ENCODE data around the gene DOLPP1.

DOLPP1 gene

DNA sequence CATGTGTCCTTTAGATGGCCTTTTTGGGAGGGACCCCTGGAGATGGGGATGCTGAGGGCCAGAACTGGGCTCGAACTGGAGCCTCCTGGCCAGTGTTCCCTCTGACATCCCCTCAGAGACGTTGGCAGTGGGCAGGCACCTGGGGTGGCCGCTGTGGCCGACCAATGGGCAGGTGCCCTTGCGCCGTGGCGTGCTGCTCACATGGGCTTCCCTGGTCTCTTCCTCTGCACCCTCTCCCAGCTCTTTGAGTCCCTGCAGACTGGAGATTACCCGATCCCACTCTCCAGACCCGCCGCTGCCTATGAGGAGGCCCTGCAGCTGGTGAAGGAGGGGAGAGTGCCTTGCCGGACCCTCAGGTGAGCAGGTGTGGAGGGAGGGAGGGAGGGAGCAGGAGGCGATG is 19.9 kb upstream of the DOLPP1 start:
- no peak for TF ChIP-seq TAF1 (IDR thresholded peaks at IDR 0.05; ENCODE audit: low read depth, low read length)
- no peak for TF ChIP-seq POLR2AphosphoS5 (IDR thresholded peaks at IDR 0.05; ENCODE audit: low read depth, low read length)
- TF ChIP-seq POLR2A (IDR thresholded peaks at IDR 0.05; ENCODE audit: low read depth, low read length) = no peak
- no peak for TF ChIP-seq POU2F2 (IDR thresholded peaks at IDR 0.05; ENCODE audit: low read depth, low read length)
- no peak for TF ChIP-seq PAX5 (IDR thresholded peaks at IDR 0.05; ENCODE audit: insufficient read depth, low read length, severe bottlenecking)
- TF ChIP-seq SPI1 (IDR thresholded peaks at IDR 0.05; ENCODE audit: low read depth, low read length) = no peak
- no peak for FAIRE-seq

DNA sequence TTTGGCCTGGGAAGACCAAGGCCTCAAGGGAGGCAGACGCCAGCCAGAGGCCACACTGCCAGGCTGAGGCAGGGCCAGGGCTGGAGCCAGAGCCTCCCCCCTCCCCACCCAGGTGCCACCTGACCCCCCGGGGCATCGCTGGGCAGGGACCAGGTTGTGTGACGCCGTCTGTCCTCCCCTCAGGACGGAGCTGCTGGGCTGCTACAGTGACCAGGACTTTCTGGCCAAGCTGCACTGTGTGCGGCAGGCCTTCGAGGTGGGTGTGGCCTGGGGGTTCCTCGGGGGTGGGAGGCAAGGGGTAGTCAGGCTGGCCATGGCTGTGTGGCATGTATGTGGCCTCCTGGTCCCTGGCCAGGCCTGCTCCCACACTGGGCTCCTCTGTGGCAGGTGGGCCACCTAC is 17.9 kb upstream of the DOLPP1 start:
- DNase-seq (ENCODE audit: insufficient read length, low spot score) = no peak
- FAIRE-seq = no peak
- no peak for TF ChIP-seq POLR2A (IDR thresholded peaks at IDR 0.05; ENCODE audit: low read depth, low read length)
- TF ChIP-seq POU2F2 (IDR thresholded peaks at IDR 0.05; ENCODE audit: low read depth, low read length) = no peak
- no peak for TF ChIP-seq PAX5 (IDR thresholded peaks at IDR 0.05; ENCODE audit: insufficient read depth, low read length, severe bottlenecking)
- TF ChIP-seq TAF1 (IDR thresholded peaks at IDR 0.05; ENCODE audit: low read depth, low read length) = no peak

More for the DNA sequence above, 19.9 kb upstream of the DOLPP1 start:
- DNase-seq (ENCODE audit: insufficient read length, low spot score) = no peak

DNA sequence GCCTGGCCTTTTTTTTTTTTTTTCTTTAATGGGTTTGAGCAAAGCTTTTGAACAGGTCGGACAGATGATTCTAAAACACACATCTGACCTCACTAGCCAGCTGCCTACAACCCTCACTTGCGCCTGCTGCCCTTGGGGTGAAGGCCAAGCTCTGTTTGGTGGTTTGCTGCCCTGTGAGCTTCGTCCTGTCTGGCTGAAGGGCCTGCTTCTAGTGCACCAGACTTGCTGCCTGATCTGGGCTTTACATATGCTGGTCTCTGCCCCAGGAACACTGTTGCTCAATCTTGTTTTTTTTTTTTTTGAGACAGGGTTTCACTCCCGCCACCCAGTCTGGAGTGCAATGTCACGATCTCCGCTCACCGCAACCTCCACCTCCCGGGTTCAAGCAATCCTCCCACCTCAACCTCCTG is 16.4 kb upstream of the DOLPP1 start:
- no peak for TF ChIP-seq TAF1 (IDR thresholded peaks at IDR 0.05; ENCODE audit: low read depth, low read length)
- no peak for TF ChIP-seq POU2F2 (IDR thresholded peaks at IDR 0.05; ENCODE audit: low read depth, low read length)
- no peak for TF ChIP-seq POLR2A (IDR thresholded peaks at IDR 0.05; ENCODE audit: low read depth, low read length)
- no peak for TF ChIP-seq PAX5 (IDR thresholded peaks at IDR 0.05; ENCODE audit: insufficient read depth, low read length, severe bottlenecking)
- no peak for TF ChIP-seq SPI1 (IDR thresholded peaks at IDR 0.05; ENCODE audit: low read depth, low read length)
- TF ChIP-seq POLR2AphosphoS5 (IDR thresholded peaks at IDR 0.05; ENCODE audit: low read depth, low read length) = no peak
- DNase-seq (ENCODE audit: insufficient read length, low spot score) (no peak), FAIRE-seq (no peak)

DNA sequence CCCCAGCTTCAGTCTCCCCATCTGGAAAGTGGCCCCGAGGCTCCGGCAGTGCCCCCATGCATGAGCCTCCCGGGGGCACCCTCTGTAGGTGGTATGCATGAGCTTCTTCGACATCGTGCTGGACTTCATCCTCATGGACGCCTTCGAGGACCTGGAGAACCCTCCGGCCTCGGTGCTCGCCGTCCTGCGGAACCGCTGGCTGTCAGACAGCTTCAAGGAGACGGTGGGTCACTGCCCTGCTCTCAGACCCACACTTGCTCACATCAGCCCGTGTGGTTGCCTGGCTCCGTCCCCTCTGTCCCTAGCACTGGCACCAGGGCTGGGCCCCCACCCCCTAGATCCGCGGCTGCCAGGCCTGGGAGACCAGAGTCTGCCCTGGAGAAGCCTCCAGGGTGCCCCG is 12.8 kb upstream of the DOLPP1 start:
- DNase-seq (ENCODE audit: insufficient read length, low spot score) (no peak), FAIRE-seq (no peak)
- TF ChIP-seq PAX5 (IDR thresholded peaks at IDR 0.05; ENCODE audit: insufficient read depth, low read length, severe bottlenecking) (no peak), POLR2A (IDR thresholded peaks at IDR 0.05; ENCODE audit: low read depth, low read length) (no peak), POU2F2 (IDR thresholded peaks at IDR 0.05; ENCODE audit: low read depth, low read length) (no peak), POLR2AphosphoS5 (IDR thresholded peaks at IDR 0.05; ENCODE audit: low read depth, low read length) (no peak), TAF1 (IDR thresholded peaks at IDR 0.05; ENCODE audit: low read depth, low read length) (no peak), SPI1 (IDR thresholded peaks at IDR 0.05; ENCODE audit: low read depth, low read length) (no peak)

DNA sequence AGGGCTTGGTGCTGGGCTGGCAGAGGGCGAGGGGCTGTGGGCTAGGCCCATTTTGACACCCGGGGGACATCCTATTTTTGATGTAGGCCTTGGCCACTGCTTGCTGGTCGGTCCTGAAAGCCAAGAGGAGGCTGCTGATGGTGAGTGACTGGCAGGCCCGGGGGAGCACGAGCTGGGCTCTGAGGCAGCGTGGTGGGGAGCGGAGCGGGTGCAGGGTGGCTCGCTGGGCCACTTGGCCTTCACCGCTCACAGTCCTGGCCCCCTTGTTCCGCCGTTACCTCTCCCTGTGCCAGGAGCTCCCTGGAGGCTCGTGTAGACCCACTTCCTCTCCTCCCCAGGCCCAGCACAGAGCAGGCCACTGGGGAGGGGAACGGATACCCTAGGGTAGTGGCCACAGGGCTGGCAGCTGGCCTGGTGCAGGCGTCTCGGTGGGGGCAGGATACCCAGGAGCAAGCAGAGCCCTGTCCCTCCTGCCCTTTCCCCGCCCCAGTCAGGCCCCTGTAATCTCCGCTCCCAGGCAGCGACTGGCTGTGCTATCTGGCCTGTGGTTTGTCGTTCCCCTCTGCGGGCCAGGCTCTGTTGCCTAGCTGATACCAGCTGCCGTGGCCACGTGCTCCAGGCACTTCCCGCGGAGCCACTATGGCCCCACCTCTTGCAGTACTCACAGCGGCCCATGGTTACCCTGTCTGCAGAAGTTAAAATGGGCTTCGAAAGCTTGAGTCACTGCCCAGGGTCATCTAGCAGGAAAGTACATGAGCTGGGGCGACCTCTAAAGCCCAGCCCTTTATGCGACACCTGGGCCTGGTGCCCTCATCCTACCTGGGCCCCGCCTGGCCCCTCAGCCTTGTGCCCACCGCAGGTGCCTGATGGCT is 11.7 kb upstream of the DOLPP1 start:
- FAIRE-seq (no peak), DNase-seq (ENCODE audit: insufficient read length, low spot score) (no peak)
- TF ChIP-seq PAX5 (IDR thresholded peaks at IDR 0.05; ENCODE audit: insufficient read depth, low read length, severe bottlenecking) (no peak), TAF1 (IDR thresholded peaks at IDR 0.05; ENCODE audit: low read depth, low read length) (no peak), SPI1 (IDR thresholded peaks at IDR 0.05; ENCODE audit: low read depth, low read length) (no peak), POLR2AphosphoS5 (IDR thresholded peaks at IDR 0.05; ENCODE audit: low read depth, low read length) (no peak), POLR2A (IDR thresholded peaks at IDR 0.05; ENCODE audit: low read depth, low read length) (no peak), POU2F2 (IDR thresholded peaks at IDR 0.05; ENCODE audit: low read depth, low read length) (no peak)

DNA sequence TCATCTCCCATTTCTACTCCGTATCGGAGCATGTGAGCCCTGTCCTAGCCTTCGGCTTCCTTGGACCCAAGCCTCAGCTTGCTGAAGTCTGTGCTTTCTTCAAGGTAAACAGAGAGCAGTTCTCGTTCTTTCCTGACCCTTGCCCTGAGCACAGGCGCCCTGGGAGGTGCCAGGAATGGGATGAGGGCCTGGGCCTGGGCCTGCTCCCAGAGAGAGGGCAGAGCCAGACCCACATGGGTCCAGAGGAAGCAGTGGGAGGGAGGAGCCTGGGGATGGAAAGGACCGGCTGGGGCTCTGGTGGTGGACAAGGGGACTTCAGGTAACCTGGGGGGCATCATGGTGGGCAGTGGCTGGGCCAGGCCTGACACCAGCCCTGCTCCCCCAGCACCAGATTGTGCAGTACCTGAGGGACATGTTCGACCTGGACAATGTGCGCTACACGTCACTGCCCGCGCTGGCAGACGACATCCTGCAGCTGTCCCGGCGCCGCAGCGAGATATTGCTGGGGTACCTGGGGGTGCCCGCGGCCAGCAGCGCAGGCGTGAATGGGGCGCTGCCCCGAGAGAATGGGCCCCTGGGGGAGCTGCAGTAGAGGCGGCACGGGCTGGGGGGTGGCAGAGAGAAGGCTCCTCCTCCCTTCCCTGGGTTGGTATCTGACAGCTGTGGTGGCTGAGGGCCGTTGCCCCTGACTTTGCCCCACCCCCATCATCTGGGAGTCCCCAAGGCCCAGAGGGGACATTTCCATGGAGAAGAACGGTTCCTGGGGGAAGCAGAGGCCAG is 10.9 kb upstream of the DOLPP1 start:
- TF ChIP-seq POU2F2 (IDR thresholded peaks at IDR 0.05; ENCODE audit: low read depth, low read length) (no peak), SPI1 (IDR thresholded peaks at IDR 0.05; ENCODE audit: low read depth, low read length) (no peak)
- DNase-seq (ENCODE audit: insufficient read length, low spot score) (no peak), FAIRE-seq (no peak)

DNA sequence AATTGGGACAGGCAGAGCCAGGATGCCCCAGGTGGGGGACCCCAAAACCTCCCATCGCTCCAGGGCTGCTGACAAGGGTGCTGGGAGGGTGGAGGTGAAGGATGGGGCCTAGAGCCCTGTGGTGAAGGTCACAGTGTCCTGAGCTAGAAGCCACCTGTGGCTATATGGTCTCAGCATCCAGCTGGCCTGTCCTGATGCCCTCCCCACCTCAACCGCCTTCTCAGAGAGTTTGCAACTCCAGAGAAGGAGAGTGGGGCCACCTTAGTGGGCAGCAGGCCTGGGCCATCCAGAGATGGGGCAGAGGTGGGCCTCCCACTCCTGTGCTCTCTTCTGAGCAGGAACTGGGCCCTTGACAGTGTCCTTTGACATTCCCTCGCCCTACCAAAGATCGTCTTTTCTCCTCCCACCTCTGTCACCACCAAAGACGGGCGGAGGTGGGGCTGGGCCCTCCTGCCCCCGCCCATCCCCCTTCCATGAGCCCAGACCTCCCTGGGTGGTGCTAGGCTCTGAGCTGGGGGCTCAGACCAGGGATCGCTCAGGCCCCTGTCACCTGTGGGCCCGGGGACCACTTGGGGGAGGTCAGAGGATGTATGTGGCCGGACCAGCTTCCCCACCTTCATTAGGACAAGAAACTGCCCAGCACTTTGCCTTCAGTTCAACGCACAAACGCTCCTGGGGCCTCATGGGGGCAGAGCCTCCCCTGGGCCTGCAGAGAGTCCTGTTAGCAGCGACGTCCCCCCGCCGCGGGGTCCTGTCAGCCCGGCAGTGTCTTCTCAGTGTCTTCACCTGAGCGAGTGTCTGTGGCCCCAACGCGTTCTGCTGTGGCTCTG is 10.0 kb upstream of the DOLPP1 start:
- DNase-seq (ENCODE audit: insufficient read length, low spot score) = no peak
- TF ChIP-seq SPI1 (IDR thresholded peaks at IDR 0.05; ENCODE audit: low read depth, low read length) = no peak
- FAIRE-seq = no peak

DNA sequence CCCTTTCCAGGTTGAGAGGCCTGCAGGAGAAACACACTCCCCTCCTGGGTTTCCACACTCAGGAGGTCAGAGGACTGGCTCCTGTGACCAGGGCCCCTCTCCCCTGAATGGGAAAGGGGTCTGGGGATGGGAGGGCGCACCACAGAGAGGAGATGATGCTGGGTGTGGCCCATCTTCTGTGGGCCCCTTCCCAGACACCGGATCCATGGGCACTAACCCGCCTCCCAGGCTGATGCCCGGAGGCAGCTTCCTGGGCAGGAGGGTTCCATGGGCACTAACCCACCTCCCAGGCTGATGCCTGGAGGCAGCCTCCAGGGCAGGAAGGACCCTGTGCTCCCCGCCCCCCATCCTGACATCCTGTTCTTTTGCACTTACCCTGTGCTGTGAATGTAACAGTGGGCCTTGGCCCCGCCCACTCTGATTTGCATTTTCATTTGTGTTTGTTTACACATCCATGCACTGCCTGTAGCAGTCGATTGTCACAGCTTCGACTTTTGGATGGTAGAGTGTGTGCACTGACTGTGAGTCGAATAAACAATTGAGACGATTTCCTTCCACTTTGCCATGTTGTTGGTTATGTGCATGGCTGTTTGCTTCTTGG is 9.3 kb upstream of the DOLPP1 start:
- DNase-seq (ENCODE audit: insufficient read length, low spot score) = no peak
- TF ChIP-seq PAX5 (IDR thresholded peaks at IDR 0.05; ENCODE audit: insufficient read depth, low read length, severe bottlenecking) (no peak), POLR2AphosphoS5 (IDR thresholded peaks at IDR 0.05; ENCODE audit: low read depth, low read length) (no peak), POLR2A (IDR thresholded peaks at IDR 0.05; ENCODE audit: low read depth, low read length) (no peak), TAF1 (IDR thresholded peaks at IDR 0.05; ENCODE audit: low read depth, low read length) (no peak), POU2F2 (IDR thresholded peaks at IDR 0.05; ENCODE audit: low read depth, low read length) (no peak)
- no peak for FAIRE-seq

DNA sequence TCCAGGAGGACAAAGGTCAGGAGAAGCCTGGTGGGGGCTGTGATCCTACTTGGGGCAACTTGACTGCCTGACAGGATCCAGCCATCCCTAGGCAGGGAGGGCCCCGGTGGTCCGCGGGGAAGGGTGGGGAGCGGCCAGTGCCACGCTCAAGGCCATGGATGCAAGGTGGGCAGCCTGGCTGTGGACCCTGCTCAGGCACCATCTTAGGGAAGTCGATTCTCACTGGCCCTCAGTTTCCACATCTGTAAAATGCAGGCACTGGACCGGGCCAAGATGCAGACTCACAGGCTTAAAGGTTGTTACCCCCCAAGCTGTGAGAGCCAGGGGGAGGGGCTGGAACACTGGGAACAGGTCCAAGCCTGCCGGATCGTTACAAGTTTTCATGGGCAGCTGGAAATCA is 8.7 kb upstream of the DOLPP1 start:
- no peak for DNase-seq (ENCODE audit: insufficient read length, low spot score)
- FAIRE-seq = no peak
- TF ChIP-seq TAF1 (IDR thresholded peaks at IDR 0.05; ENCODE audit: low read depth, low read length) (no peak), PAX5 (IDR thresholded peaks at IDR 0.05; ENCODE audit: insufficient read depth, low read length, severe bottlenecking) (no peak), SPI1 (IDR thresholded peaks at IDR 0.05; ENCODE audit: low read depth, low read length) (no peak)
